Thymus (tissue), 11 donors: ENCODE data around the gene TNS3. TPM values are rescaled to one million over a fixed set of nuclear protein-coding genes. Genes with fewer than 3 reads are reported as not detected.

Experiments used
- DNase-seq, 9 donors: peaks; one replicate each; pipeline ENCODE4 v3.0.0-alpha.2; 2013; ENCODE audit warnings: low spot score in 9 of 9, low read depth in 6 of 9, missing footprints in 1 of 9
- H3K27ac ChIP-seq, 2 donors: one replicate each; pipeline ENCODE4 v1.5.1; 2013; ENCODE audit warnings: control low read depth in 1 of 2, low read depth in 1 of 2, low read length in 1 of 2, mild to moderate bottlenecking in 1 of 2, moderate library complexity in 1 of 2
- H3K27me3 ChIP-seq, 2 donors: one replicate each; pipeline ENCODE4 v1.5.1; 2013; ENCODE audit warnings: low read length in 1 of 2; ENCODE audit not compliant: control insufficient read depth in 2 of 2, insufficient read depth in 1 of 2
- H3K36me3 ChIP-seq, 2 donors: one replicate each; pipeline ENCODE4 v1.5.1; 2013; ENCODE audit warnings: low read length in 1 of 2, mild to moderate bottlenecking in 1 of 2, moderate library complexity in 1 of 2; ENCODE audit not compliant: control insufficient read depth in 2 of 2, insufficient read depth in 2 of 2
- H3K4me1 ChIP-seq, 2 donors: one replicate each; pipeline ENCODE4 v1.5.1; 2013; ENCODE audit warnings: low read length in 2 of 2; ENCODE audit not compliant: control insufficient read depth in 2 of 2, insufficient read depth in 2 of 2
- H3K4me3 ChIP-seq, 2 donors: one replicate each; pipeline ENCODE4 v1.5.1; 2013; ENCODE audit warnings: low read length in 2 of 2, control low read depth in 1 of 2, mild to moderate bottlenecking in 1 of 2
- H3K9me3 ChIP-seq, 2 donors: one replicate each; pipeline ENCODE4 v1.5.1; 2013; ENCODE audit warnings: low read length in 1 of 2, mild to moderate bottlenecking in 1 of 2; ENCODE audit not compliant: control insufficient read depth in 2 of 2, insufficient read depth in 1 of 2
- WGBS: extraction: QIAGEN DNeasy Blood & Tissue Kit; methylation state at CpG from one replicate; pipeline ENCODE4 v1.1.7; 2013; 5-methylcytosine and 5-hydroxymethylcytosine counted together
- polyA plus RNA-seq: library from polyadenylated mRNA; stranded (reverse); fragments of 200-250 nt; gene quantifications from one replicate; pipeline ENCODE4 v1.2.3, GENCODE V29; 2013
- total RNA-seq: library from RNA; stranded (reverse); fragments of 120-200 nt; gene quantifications from one replicate; pipeline ENCODE4 v1.2.4, GENCODE V29; 2013
- donor health status: healthy.

Gene TNS3
- total and polyA plus RNA-seq, 2 donors, result 5.9 to 6.2 TPM

DNA sequence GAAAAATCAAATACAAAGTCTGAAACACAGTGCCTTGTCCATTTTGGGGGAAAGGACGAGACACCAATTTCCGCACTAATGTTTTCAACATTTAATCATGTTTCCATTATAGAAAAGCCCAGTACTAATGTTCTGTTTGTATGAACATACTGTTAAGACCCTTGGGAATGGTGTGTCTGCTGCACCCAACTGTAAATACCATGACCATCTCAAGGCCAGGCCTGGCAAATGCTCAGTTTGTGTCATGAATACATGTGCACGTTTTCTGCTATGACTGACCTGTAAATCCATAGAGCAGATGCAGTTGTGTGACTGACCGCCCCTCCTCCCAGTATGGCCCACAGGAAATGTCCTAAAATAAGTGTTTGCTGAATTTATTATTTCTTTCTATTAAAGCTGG, 270.0 kb downstream of the TNS3 start:
- WGBS, result 97% methylated on average over 4 of the region's 4 CpGs

DNA sequence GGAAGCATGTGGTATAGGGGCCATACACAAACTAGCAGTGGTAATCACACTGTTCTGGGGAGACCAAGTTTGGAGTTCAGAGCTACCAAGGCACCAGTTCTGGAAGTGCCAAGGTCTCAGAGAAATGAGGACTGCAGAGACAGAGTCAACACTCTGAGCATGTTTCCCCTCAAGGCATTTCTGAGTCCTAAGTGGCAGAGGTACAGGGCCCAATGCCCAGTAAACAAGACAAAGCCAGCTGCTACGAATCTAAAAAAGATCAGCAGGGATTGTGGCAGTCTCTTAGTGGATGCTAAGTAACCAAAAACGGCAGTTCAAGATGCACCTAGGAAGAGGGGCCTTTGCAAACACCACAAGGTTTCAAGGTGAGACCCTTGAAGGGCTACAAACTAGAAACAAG, 271.9 kb downstream of the TNS3 start:
- Histone ChIP-seq H3K4me3 (no peak overlapping the region), H3K4me1 (no peaks in the 10 kb centered on the region), H3K9me3 (no peaks in the 10 kb centered on the region), H3K27me3 (no peaks in the 10 kb centered on the region), H3K36me3 (no peaks in the 10 kb centered on the region), H3K27ac (peak overlapping the region in 1 of 2 donors; percentile 2)
- DNase-seq, result no peak
- 94% methylated on average over 2 of the region's 2 CpGs for WGBS

More for the DNA sequence above, 270.0 kb downstream of the TNS3 start:
- Histone ChIP-seq H3K4me1 (no peaks in the 10 kb centered on the region), H3K4me3 (no peak overlapping the region), H3K27me3 (no peaks in the 10 kb centered on the region), H3K27ac (no peak overlapping the region), H3K9me3 (no peaks in the 10 kb centered on the region), H3K36me3 (no peaks in the 10 kb centered on the region)
- DNase-seq, result no peak

DNA sequence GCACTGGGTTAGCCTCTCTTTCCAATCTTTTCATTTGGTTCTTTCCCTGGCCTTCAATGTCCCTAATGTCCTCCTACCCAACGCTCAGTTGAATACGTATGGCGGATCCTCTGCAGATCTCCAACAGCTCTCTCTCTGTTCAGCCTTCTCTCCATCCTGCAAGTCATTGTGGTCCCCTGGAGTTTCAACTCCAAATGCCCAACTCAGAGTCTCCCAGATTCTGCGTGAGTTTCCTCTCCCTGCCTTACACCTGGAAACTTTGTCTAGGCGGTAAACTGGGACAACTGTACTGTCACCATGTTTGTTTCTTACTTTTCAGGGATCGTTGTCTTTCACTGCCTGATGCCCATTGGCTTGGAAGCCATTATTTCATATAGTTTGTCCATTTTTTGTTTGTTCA, 273.1 kb downstream of the TNS3 start:
- 97% methylated on average over 6 of the region's 6 CpGs for WGBS
- no peaks in the 10 kb centered on the region for H3K36me3 ChIP-seq
- H3K27ac ChIP-seq, result no peak overlapping the region
- H3K9me3 ChIP-seq, result no peaks in the 10 kb centered on the region
- no peaks in the 10 kb centered on the region for H3K27me3 ChIP-seq
- no peaks in the 10 kb centered on the region for H3K4me1 ChIP-seq
- no peak overlapping the region for H3K4me3 ChIP-seq
- no peak for DNase-seq

DNA sequence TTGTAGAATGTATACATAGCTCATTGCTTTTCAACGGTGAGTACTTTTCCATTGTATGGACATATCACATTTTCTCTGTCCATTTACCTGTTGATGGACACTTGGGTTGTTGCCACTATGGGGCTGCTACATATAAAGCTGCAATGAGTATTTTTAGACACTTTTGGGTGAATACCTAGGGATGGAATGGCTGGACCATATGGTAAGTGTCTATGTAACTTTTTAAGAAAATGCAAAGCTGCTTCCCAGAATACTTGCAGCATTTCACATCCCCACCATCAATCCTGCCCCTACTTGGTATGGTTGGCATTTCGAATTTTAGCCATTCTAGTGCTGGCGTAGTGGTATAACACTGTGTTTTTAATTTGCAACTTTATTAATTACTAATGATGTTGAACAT, 274.6 kb downstream of the TNS3 start:
- H3K36me3 ChIP-seq, result no peaks in the 10 kb centered on the region
- no peak overlapping the region for H3K27ac ChIP-seq

DNA sequence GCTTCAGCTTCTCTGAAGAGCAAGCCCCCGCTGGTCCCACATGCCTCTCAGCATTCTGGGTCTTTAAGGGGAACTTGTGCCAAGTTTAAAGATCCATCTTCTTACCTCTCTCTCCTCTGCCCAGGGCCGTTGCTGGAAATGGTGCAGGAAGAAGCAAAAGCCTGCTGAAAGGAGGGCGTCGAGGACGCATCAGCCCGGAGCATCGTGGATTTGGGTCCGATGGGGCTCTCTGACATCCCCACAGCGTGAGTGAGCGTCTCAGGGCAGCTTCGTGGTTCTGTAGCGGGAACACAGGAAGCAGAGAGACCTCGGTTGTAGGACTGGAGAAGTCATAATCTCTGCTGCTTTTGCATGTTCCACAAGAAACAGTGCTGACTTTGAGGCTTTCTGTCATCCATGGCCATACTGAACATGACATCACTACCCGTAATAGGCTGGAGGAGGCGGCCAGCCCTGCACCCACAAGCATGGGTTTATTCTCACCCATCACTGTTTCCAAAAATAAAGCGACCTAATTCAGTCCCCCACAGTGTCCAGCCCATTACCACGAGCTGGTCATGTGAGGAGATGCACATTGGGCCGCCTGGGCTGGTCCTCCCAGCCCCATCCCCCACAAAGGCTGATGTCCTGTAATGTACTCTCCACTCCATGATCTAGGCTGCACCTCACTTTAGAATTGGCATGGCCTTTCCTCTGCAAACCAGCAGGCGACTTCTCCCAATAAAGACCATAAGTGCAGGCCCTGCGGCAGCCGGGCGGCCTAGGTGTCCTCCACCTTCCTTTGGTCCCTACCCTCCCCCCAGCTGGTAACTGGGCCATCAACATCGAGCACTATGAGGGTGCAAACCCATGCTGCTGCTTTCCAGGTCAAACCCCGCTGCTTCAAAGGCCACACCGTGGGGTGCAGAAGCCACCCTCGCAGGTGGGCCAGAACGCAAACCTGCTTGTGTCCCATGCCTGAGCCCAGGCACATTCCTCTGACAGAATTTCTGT, 276.9 kb downstream of the TNS3 start:
- WGBS, result 91% methylated on average over 27 of the region's 27 CpGs
- no peaks in the 10 kb centered on the region for H3K9me3 ChIP-seq
- no peaks in the 10 kb centered on the region for H3K36me3 ChIP-seq
- H3K27me3 ChIP-seq, result no peaks in the 10 kb centered on the region
- H3K4me3 ChIP-seq, result no peak overlapping the region
- H3K4me1 ChIP-seq, result no peaks in the 10 kb centered on the region
- H3K27ac ChIP-seq, result no peak overlapping the region
- no peak for DNase-seq

More for the DNA sequence above, 274.6 kb downstream of the TNS3 start:
- WGBS, result 95% methylated on average over 3 of the region's 3 CpGs
- Histone ChIP-seq H3K9me3 (no peaks in the 10 kb centered on the region), H3K27me3 (no peaks in the 10 kb centered on the region), H3K4me3 (no peak overlapping the region), H3K4me1 (no peaks in the 10 kb centered on the region)
- DNase-seq, result no peak

DNA sequence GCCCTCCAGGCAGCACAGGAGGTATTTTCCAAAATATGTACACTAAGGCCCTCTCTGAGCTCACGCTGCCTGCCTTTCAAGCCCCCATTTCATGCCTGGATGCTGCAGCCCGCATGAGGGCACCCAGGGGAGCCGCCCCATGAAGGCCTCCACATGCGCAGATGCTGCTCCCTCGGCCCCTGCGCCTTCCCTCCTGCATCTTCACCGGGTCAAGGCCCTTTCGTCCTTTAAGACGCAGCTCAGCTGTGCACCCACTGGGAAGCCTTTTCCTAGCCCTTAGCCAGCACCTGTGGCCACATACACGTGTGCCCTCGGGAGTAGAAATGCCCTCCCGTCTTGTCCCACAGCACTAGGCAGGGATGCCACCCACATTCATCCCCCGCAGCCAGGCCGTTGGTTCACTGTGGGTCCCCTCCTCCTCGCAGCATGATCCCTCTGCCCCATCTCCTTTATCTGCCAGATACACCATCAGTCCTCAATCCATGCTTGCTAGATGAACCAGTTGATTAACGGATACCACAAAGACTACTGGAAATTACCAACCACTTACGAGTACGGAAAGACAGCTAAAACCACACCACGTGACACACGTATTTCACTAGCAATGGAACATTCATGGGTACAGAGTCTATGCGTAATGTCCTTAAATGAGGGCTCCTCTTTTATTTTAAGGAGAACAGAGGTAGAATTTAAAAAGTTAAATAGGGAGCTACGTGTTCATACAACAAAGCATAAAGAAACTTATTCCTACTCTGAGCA, 278.0 kb downstream of the TNS3 start:
- Histone ChIP-seq H3K27ac (no peak overlapping the region), H3K4me1 (no peaks in the 10 kb centered on the region), H3K36me3 (no peaks in the 10 kb centered on the region), H3K9me3 (no peaks in the 10 kb centered on the region), H3K27me3 (no peaks in the 10 kb centered on the region), H3K4me3 (no peak overlapping the region)
- no peak for DNase-seq
- 96% methylated on average over 22 of the region's 22 CpGs for whole genome bisulfite sequencing

DNA sequence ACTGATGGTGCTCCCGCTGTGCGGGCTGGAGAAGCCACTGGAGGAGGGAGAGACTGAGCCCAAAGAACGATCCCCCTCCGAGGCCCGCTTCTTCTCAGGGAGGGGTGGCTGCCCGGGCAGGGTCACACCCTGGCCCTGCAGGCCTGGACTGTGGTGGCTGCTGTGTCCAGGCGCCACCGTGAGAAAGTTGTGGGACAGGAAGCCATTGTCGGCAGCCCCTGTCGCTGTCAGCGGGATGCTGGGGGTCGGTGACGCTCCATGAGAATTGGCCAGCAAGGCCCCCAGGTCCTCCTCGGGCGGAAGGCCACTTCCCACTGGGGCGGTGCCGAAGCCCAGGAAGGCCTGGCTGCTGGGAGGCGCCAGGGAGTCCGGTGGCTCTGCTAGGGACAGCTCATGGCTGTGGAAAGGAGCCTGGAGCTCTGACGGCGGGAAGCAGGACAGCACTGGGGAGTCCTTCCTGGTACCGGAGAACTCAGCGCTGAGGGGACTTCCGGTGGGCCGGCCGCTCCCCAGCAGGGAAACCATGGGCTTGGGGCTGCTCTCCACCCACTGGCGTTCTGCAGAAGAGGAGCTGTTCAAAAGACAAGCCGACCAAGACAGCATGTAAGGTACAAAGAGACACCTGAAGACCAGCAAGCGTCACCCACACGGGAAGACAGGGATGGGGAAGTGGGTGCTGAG, 278.8 kb downstream of the TNS3 start:
- Histone ChIP-seq H3K27ac (no peak overlapping the region), H3K4me1 (no peaks in the 10 kb centered on the region), H3K9me3 (no peaks in the 10 kb centered on the region), H3K27me3 (no peaks in the 10 kb centered on the region), H3K4me3 (no peak overlapping the region), H3K36me3 (no peaks in the 10 kb centered on the region)
- no peak for DNase-seq
- WGBS, result 97% methylated on average over 30 of the region's 30 CpGs

DNA sequence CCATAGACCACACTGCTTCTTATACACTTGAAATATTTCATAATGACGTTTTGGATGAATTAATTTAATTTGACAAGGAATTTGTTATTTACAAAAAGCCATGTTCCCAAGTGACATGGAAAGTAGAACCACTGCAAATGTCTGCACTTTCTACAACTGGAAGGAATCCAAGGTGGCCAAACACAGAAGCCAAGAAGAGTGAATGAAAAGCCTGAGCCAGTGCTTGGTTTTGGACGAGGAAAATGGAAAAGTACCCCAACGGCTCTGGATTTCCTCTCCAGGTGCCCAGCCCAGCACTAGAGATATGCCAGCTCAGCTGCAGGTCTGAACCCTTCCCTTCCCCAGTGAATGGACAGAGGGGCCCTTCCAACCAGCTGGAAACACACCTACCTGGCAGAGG, 279.4 kb downstream of the TNS3 start:
- no peak overlapping the region for H3K27ac ChIP-seq
- no peaks in the 10 kb centered on the region for H3K27me3 ChIP-seq
- H3K36me3 ChIP-seq, result no peaks in the 10 kb centered on the region
- no peaks in the 10 kb centered on the region for H3K4me1 ChIP-seq
- H3K4me3 ChIP-seq, result no peak overlapping the region
- no peak for DNase-seq
- H3K9me3 ChIP-seq, result no peaks in the 10 kb centered on the region
- WGBS, result 91% methylated on average over 3 of the region's 3 CpGs
